Activated CD8-positive, alpha-beta memory T cell treated with anti-CD3 and anti-CD28 coated beads, Interleukin-2, amount 10 ng/mL, durations not matched to agents 7 days and 5 days (primary cell): Measurements from ENCODE around the gene MAPK8. TPM values are rescaled to one million over a fixed set of nuclear protein-coding genes. Genes with fewer than 3 reads are reported as not detected.

Experiments
- total RNA-seq, 2 experiments: library from RNA; stranded (reverse); gene quantifications; one replicate each; pipeline ENCODE4 v1.2.3, GENCODE V29; 2021

The MAPK8 gene
- total RNA-seq, 2 experiments from 2014 or later = 45.6 to 111 TPM

Other genes starting within 250 kb of the MAPK8 start
- gene FRMPD2, start 32.0 kb upstream of the MAPK8 start, total RNA-seq = not detected